Body of pancreas (tissue), 4 donors: Measurements from ENCODE around the gene CYP4A11.
"Not testable (repeated sequence)": the region's sequence is repeated elsewhere in the genome, so short reads cannot be mapped to it uniquely, and the experiment has no call there.

ENCODE experiments used
- POLR2A ChIP-seq, 3 donors: fragments of 450-650 bp; IDR thresholded peaks; one replicate each; pipeline ENCODE4 v1.6.1; 2016; ENCODE audit warnings: antibody characterized with exemption in 3 of 3, mild to moderate bottlenecking in 2 of 3
- TF ChIP-seq, protein P1 (sequence below), 7 experiments: fragments of 450-650 bp in 4 of 7; fragments of 200-600 bp in 3 of 7; sonication (generic) in 3 of 7; IDR thresholded peaks; one replicate each; pipeline ENCODE4 v1.5.1; 2016 to 2019; ENCODE audit warnings: antibody characterized with exemption in 7 of 7

GRCh38 chr1:46934852-46935251 lies 6.4 kb downstream of the CYP4A11 start:
- TF ChIP-seq, protein P1, sequence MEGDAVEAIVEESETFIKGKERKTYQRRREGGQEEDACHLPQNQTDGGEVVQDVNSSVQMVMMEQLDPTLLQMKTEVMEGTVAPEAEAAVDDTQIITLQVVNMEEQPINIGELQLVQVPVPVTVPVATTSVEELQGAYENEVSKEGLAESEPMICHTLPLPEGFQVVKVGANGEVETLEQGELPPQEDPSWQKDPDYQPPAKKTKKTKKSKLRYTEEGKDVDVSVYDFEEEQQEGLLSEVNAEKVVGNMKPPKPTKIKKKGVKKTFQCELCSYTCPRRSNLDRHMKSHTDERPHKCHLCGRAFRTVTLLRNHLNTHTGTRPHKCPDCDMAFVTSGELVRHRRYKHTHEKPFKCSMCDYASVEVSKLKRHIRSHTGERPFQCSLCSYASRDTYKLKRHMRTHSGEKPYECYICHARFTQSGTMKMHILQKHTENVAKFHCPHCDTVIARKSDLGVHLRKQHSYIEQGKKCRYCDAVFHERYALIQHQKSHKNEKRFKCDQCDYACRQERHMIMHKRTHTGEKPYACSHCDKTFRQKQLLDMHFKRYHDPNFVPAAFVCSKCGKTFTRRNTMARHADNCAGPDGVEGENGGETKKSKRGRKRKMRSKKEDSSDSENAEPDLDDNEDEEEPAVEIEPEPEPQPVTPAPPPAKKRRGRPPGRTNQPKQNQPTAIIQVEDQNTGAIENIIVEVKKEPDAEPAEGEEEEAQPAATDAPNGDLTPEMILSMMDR (IDR thresholded peaks at IDR 0.05), result peak in 6 of 7 experiments; percentile 48 to 69 (median 62)
- not testable (repeated sequence) for TF ChIP-seq POLR2A (IDR thresholded peaks at IDR 0.05)
